Vagina (tissue), 2 donors: ENCODE data around the gene CYP21A2. TPM values are rescaled to one million over a fixed set of nuclear protein-coding genes. Genes with fewer than 3 reads are reported as not detected.

Experiments used
- DNase-seq, 2 donors: peaks; one replicate each; pipeline ENCODE4 v3.0.0-alpha.2; 2017; ENCODE audit errors: extremely low spot score in 2 of 2
- H3K27ac ChIP-seq: fragments of 200-600 bp; sonication (generic); one replicate; pipeline ENCODE4 v1.5.1; 2019
- H3K27me3 ChIP-seq: fragments of 200-600 bp; sonication (generic); one replicate; pipeline ENCODE4 v1.5.1; 2019
- H3K36me3 ChIP-seq, 2 donors: fragments of 200-600 bp; sonication (generic); one replicate each; pipeline ENCODE4 v1.5.1; 2017 to 2019
- H3K4me1 ChIP-seq: fragments of 200-600 bp; sonication (generic); one replicate; pipeline ENCODE4 v1.5.1; 2019
- H3K4me3 ChIP-seq, 2 donors: fragments of 200-600 bp; sonication (generic); 1 replicate in 1 of 2; 2 replicates in 1 of 2; pipeline ENCODE4 v1.5.1; 2016 to 2019
- H3K9me3 ChIP-seq: fragments of 200-600 bp; sonication (generic); one replicate; pipeline ENCODE4 v1.5.1; 2019
- CTCF ChIP-seq, 3 experiments: fragments of 450-650 bp in 2 of 3; fragments of 200-600 bp in 1 of 3; sonication (generic) in 1 of 3; IDR thresholded peaks; one replicate each; pipeline ENCODE4 v1.5.1; 2017 to 2019; ENCODE audit warnings: antibody characterized with exemption in 3 of 3, mild to moderate bottlenecking in 2 of 3, moderate library complexity in 2 of 3
- POLR2A ChIP-seq, 2 donors: fragments of 450-650 bp; IDR thresholded peaks; one replicate each; pipeline ENCODE4 v1.6.1; 2017; ENCODE audit warnings: antibody characterized with exemption in 2 of 2, mild to moderate bottlenecking in 2 of 2, moderate library complexity in 2 of 2
- POLR2AphosphoS5 ChIP-seq, 2 donors: sonication (generic); formaldehyde crosslinking; IDR thresholded peaks; one replicate each; pipeline ENCODE4 v1.9.0; 2017; ENCODE audit warnings: antibody characterized with exemption in 2 of 2, mild to moderate bottlenecking in 2 of 2, low read depth in 1 of 2; ENCODE audit not compliant: insufficient read depth in 1 of 2
- intact Hi-C: fragments of 100-400 bp; cut with DNase I; formaldehyde crosslinking; loops from one replicate; pipeline ENCODE4 v1.15.1; 2023
- total RNA-seq: library from RNA; depleted of rRNA; stranded (reverse); fragments of >200 nt; gene quantifications from one replicate; pipeline ENCODE4 v1.2.3, GENCODE V29; 2016

The CYP21A2 gene
- total RNA-seq, 1 donor from 2014 or later = 9.3 TPM

- H3K36me3 ChIP-seq = peaks cover 0 to 52% of the 10 kb centered on the region in 2 donors
- H3K27ac ChIP-seq = peak overlapping the region; percentile 48
- no peak overlapping the region for H3K4me3 ChIP-seq
- H3K9me3 ChIP-seq = no peaks in the 10 kb centered on the region
- TF ChIP-seq CTCF (IDR thresholded peaks at IDR 0.05) = no peak
- TF ChIP-seq POLR2AphosphoS5 (IDR thresholded peaks at IDR 0.05; ENCODE audit: insufficient read depth in 1 of 2, low read depth in 1 of 2) = peak in 1 of 2 donors; percentile 58
- H3K27me3 ChIP-seq = no peaks in the 10 kb centered on the region
- no peak for DNase-seq
- intact Hi-C loops = no loop called here
- H3K4me1 ChIP-seq = no peaks in the 10 kb centered on the region
Measured at GRCh38 chr6:32070814-32071543, 32.8 kb downstream of the CYP21A2 start.

- peaks cover 0 to 53% of the 10 kb centered on the region in 2 donors for H3K36me3 ChIP-seq
- H3K4me3 ChIP-seq = no peak overlapping the region
- no peaks in the 10 kb centered on the region for H3K9me3 ChIP-seq
- no peaks in the 10 kb centered on the region for H3K27me3 ChIP-seq
- H3K27ac ChIP-seq = no peak overlapping the region
- H3K4me1 ChIP-seq = no peaks in the 10 kb centered on the region
- no peak for TF ChIP-seq CTCF (IDR thresholded peaks at IDR 0.05)
- no peak for TF ChIP-seq POLR2A (IDR thresholded peaks at IDR 0.05)
- no peak for TF ChIP-seq POLR2AphosphoS5 (IDR thresholded peaks at IDR 0.05; ENCODE audit: insufficient read depth in 1 of 2, low read depth in 1 of 2)
- intact Hi-C loops = no loop called here
- DNase-seq = no peak
Measured at GRCh38 chr6:32073101-32073500, 34.9 kb downstream of the CYP21A2 start.

- no peaks in the 10 kb centered on the region for H3K27me3 ChIP-seq
- H3K36me3 ChIP-seq = peaks cover 0 to 53% of the 10 kb centered on the region in 2 donors
- no peak for TF ChIP-seq POLR2AphosphoS5 (IDR thresholded peaks at IDR 0.05; ENCODE audit: insufficient read depth in 1 of 2, low read depth in 1 of 2)
- TF ChIP-seq POLR2A (IDR thresholded peaks at IDR 0.05) = no peak
- no peak for TF ChIP-seq CTCF (IDR thresholded peaks at IDR 0.05)
- intact Hi-C loops = no loop called here
- H3K4me1 ChIP-seq = no peaks in the 10 kb centered on the region
- no peak for DNase-seq
- H3K27ac ChIP-seq = no peak overlapping the region
- no peaks in the 10 kb centered on the region for H3K9me3 ChIP-seq
- H3K4me3 ChIP-seq = no peak overlapping the region
Measured at GRCh38 chr6:32073613-32074012, 35.4 kb downstream of the CYP21A2 start.

GRCh38 chr6:32074996-32075532 lies 36.8 kb downstream of the CYP21A2 start:
- peaks cover 0 to 55% of the 10 kb centered on the region in 2 donors for H3K36me3 ChIP-seq
- H3K27me3 ChIP-seq = no peaks in the 10 kb centered on the region
- no peak overlapping the region for H3K4me3 ChIP-seq
- DNase-seq = no peak
- H3K9me3 ChIP-seq = no peaks in the 10 kb centered on the region
- no peak for TF ChIP-seq POLR2AphosphoS5 (IDR thresholded peaks at IDR 0.05; ENCODE audit: insufficient read depth in 1 of 2, low read depth in 1 of 2)
- TF ChIP-seq CTCF (IDR thresholded peaks at IDR 0.05) = no peak
- no peak for TF ChIP-seq POLR2A (IDR thresholded peaks at IDR 0.05)
- H3K27ac ChIP-seq = no peak overlapping the region
- intact Hi-C loops = no loop called here
- H3K4me1 ChIP-seq = no peaks in the 10 kb centered on the region

- H3K4me1 ChIP-seq = peaks cover 4% of the 10 kb centered on the region
- H3K27ac ChIP-seq = no peak overlapping the region
- no peak for DNase-seq
- no peak overlapping the region for H3K4me3 ChIP-seq
- H3K9me3 ChIP-seq = no peaks in the 10 kb centered on the region
- TF ChIP-seq POLR2AphosphoS5 (IDR thresholded peaks at IDR 0.05; ENCODE audit: insufficient read depth in 1 of 2, low read depth in 1 of 2) (no peak), POLR2A (IDR thresholded peaks at IDR 0.05) (no peak), CTCF (IDR thresholded peaks at IDR 0.05) (no peak)
- intact Hi-C loops = no loop called here
- no peaks in the 10 kb centered on the region for H3K27me3 ChIP-seq
- H3K36me3 ChIP-seq = peaks cover 0 to 53% of the 10 kb centered on the region in 2 donors
Measured at GRCh38 chr6:32075781-32076180, 37.6 kb downstream of the CYP21A2 start.
